Thoracic aorta (tissue), 2 donors: ENCODE data around the gene ICAM4. TPM values are rescaled to one million over a fixed set of nuclear protein-coding genes. Genes with fewer than 3 reads are reported as not detected.

Source experiments
- ATAC-seq: fragments of 150-250 bp; one replicate; pipeline ENCODE4 v1.8.0; 2017; ENCODE audit warnings: low read depth; ENCODE audit not compliant: insufficient number of reproducible peaks, low FRiP score
- DNase-seq: peaks from one replicate; pipeline ENCODE4 v3.0.0-alpha.2; 2020; ENCODE audit warnings: low spot score
- H3K27ac ChIP-seq, 2 donors: fragments of 200-600 bp; sonication (generic); 1 replicate in 1 of 2; 2 replicates in 1 of 2; pipeline ENCODE4 v1.5.1; 2016; ENCODE audit warnings: mild to moderate bottlenecking in 2 of 2, moderate library complexity in 2 of 2
- H3K27me3 ChIP-seq: fragments of 200-600 bp; sonication (generic); replicated peaks from 2 replicates; pipeline ENCODE4 v1.6.0; 2016; ENCODE audit warnings: mild to moderate bottlenecking; ENCODE audit not compliant: insufficient read depth
- H3K36me3 ChIP-seq: fragments of 200-600 bp; sonication (generic); one replicate; pipeline ENCODE4 v1.5.1; 2016
- H3K4me1 ChIP-seq, 2 donors: fragments of 200-600 bp; sonication (generic); 1 replicate in 1 of 2; 2 replicates in 1 of 2; pipeline versions ENCODE4 v1.5.1 to v1.6.0; 2016; ENCODE audit warnings: low read depth in 2 of 2, mild to moderate bottlenecking in 1 of 2; ENCODE audit not compliant: control insufficient read depth in 1 of 2
- H3K4me3 ChIP-seq: fragments of 200-600 bp; sonication (generic); 2 replicates; pipeline ENCODE4 v1.5.1; 2016; ENCODE audit warnings: mild to moderate bottlenecking
- H3K9me3 ChIP-seq: fragments of 200-600 bp; sonication (generic); 2 replicates; pipeline ENCODE4 v1.5.1; 2016
- total RNA-seq, 2 donors: library from RNA; depleted of rRNA; stranded (reverse); fragments of >200 nt; gene quantifications; one replicate each; pipeline versions ENCODE4 v1.1.0 to v1.2.3, GENCODE V29; 2016
- TF ChIP-seq, protein P1 (sequence below): fragments of 200-600 bp; sonication (generic); IDR thresholded peaks from one replicate; pipeline ENCODE4 v1.5.1; 2019; ENCODE audit warnings: antibody characterized with exemption

ICAM4 gene
- total RNA-seq, 2 donors from 2014 or later = 0.95 to 2.0 TPM

DNA sequence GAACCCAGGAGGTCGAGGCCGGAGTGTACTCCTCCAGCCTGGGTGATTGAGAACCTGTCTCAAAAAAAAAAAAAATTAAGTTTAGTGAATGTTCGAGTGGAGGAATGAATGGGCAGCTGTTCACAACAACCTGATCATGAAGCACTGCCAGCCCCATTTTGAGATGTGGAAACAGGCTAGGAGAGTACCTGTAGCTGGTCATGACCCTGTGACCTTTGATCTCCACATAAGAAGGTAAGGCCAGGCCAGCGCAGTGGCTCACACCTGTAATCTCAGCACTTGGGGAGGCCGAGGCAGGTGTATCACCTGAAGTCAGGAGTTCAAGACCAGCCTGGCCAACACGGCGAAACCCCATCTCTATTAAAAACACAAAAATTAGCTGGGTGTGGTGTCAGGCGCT lies 39.0 kb downstream of the ICAM4 start:
- peaks cover 79% of the 10 kb centered on the region for H3K36me3 ChIP-seq
- H3K4me3 ChIP-seq = no peak overlapping the region
- H3K4me1 ChIP-seq = no peaks in the 10 kb centered on the region
- H3K27ac ChIP-seq = no peak overlapping the region
- no peaks in the 10 kb centered on the region for H3K9me3 ChIP-seq
- DNase-seq (no peak), ATAC-seq (no peak)
- H3K27me3 ChIP-seq = no peaks in the 10 kb centered on the region
- TF ChIP-seq, protein P1, sequence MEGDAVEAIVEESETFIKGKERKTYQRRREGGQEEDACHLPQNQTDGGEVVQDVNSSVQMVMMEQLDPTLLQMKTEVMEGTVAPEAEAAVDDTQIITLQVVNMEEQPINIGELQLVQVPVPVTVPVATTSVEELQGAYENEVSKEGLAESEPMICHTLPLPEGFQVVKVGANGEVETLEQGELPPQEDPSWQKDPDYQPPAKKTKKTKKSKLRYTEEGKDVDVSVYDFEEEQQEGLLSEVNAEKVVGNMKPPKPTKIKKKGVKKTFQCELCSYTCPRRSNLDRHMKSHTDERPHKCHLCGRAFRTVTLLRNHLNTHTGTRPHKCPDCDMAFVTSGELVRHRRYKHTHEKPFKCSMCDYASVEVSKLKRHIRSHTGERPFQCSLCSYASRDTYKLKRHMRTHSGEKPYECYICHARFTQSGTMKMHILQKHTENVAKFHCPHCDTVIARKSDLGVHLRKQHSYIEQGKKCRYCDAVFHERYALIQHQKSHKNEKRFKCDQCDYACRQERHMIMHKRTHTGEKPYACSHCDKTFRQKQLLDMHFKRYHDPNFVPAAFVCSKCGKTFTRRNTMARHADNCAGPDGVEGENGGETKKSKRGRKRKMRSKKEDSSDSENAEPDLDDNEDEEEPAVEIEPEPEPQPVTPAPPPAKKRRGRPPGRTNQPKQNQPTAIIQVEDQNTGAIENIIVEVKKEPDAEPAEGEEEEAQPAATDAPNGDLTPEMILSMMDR = no peak

DNA sequence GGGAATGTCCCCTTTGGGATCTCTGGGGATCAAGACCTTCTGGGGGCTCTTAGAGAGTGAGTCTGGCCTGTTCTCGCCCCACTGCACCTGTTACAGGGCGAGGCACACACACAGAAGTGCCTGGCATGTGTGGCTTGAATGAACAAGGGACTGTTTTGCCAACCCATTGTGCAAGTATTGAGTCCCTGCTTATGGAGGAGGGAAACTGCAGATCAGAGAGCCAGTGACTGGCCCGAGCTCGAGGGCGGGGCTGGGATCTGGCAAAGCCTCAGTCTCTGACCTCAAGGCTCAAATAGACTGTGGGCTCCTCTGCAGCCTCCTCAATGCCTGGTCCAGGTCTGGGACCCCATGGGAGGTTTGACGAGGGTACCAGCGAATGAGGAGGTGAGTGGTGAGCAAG lies 41.0 kb downstream of the ICAM4 start:
- peaks cover 60% of the 10 kb centered on the region for H3K36me3 ChIP-seq
- H3K27ac ChIP-seq = no peak overlapping the region
- peaks cover 9 to 14% of the 10 kb centered on the region in 2 donors for H3K4me1 ChIP-seq
- TF ChIP-seq, protein P1 = no peak
- no peak for ATAC-seq
- H3K4me3 ChIP-seq = no peak overlapping the region
- no peaks in the 10 kb centered on the region for H3K9me3 ChIP-seq
- no peak for DNase-seq
- H3K27me3 ChIP-seq = no peaks in the 10 kb centered on the region

DNA sequence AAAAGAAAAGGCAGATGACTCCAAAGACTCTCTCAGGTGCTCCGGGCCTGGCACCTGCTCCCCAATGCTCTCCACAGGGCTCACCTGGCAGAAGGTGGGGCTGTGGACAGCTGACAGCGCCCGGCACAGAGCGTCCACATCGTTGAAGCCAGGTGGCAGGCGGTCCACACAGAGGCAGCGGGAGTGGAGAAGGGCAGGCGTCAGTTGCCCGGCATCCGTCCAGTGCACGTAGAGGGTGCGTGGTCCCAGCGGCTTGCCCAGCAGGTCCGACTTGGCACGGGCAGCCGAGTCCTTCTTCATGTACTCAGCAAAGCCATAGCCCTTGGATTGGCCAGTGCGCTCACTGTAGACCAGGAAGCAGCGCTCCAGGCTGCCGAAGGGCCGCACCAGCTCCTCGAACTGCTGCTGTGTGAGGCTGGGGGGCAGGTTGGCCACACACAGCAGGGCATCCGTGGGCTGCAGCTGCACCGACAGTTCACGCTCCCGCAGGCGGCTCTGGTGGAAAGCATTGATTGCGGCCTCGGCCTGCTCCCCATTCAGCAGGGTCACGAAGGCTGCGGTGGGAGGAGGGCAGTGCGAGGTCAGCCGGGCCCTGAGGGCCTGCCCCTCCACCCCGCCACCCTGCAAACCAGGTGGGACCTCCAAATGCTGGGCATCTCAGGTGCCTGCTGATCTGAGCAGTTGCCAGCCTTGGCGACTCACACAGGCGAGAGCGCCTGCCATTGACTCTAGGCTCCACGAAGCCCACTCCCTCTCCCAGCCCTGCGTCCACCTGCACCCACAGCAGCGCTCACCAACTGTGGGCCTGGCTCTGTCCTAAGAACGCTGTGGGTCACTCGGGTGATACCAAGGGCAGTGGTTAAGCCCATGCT lies 42.0 kb downstream of the ICAM4 start:
- H3K4me1 ChIP-seq = peaks cover 9 to 16% of the 10 kb centered on the region in 2 donors
- H3K27me3 ChIP-seq = no peaks in the 10 kb centered on the region
- H3K27ac ChIP-seq = no peak overlapping the region
- no peaks in the 10 kb centered on the region for H3K9me3 ChIP-seq
- no peak for DNase-seq
- H3K4me3 ChIP-seq = no peak overlapping the region
- ATAC-seq = no peak
- H3K36me3 ChIP-seq = peaks cover 53% of the 10 kb centered on the region
- TF ChIP-seq, protein P1 = no peak

DNA sequence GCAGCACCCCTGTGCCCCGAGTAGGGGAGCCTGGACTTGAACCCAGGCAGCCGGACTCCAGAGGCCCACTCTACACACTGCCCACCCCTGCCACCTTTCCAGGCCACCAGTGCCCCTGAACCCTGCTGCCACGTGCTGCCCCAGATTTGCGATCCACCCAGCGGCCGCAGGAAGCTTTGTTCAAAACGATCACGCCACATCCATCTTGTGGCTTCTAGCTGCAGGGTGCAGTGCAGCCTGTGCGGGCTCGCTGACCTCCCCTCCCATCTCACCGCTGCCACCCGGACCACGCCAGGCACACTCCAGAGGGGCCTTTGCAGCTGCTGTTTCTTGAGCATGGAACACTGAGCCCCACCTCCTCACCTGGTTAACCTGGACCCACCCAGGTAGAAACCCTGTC lies 42.8 kb downstream of the ICAM4 start:
- TF ChIP-seq, protein P1 = no peak
- H3K27me3 ChIP-seq = no peaks in the 10 kb centered on the region
- no peak overlapping the region for H3K4me3 ChIP-seq
- no peak overlapping the region for H3K27ac ChIP-seq
- peaks cover 14 to 23% of the 10 kb centered on the region in 2 donors for H3K4me1 ChIP-seq
- H3K9me3 ChIP-seq = no peaks in the 10 kb centered on the region
- ATAC-seq = no peak
- H3K36me3 ChIP-seq = peaks cover 47% of the 10 kb centered on the region
- DNase-seq = no peak

DNA sequence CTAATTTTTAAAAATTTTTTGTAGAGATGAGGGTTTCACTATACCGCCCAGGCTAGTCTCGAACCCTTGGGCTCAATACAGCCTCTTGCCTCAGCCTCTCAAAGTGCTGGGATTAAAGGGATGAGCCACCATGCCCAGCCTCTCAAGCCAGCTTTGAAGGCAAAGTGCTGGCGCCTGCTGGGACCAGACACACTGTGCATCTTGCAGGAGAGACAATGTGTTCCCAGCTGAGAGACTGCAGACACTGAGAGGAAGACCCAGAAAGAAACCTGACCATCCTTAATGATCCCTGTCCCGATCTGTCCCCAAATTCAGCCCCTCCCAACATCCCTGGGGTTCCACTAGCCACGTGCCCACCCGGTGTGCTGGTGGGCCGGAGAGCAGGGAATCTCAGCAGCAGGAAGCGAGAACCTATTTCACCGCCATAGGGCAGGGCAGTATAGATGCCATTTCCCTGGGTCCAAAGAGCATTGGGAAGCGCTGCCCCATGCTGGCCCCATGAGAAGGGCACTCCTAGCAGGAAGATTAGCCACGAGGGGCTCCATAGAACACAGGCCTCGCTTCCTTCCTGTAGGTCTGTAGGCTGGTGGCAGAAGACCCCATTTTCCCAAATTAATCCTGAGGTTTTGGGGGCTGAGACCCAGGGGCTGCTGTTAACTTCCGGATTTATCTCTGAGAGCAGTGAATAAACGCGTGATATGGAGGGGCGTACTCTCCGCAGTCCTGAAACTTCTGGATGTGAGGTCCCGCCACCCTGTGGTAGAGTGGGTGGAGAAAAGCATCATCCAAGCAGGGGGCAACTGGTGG lies 45.6 kb downstream of the ICAM4 start:
- Histone ChIP-seq H3K9me3 (no peaks in the 10 kb centered on the region), H3K27me3 (no peaks in the 10 kb centered on the region), H3K36me3 (peaks cover 28% of the 10 kb centered on the region), H3K4me3 (peak overlapping the region; percentile 100), H3K27ac (peak overlapping the region; percentile 83 to 96), H3K4me1 (peaks cover 14 to 23% of the 10 kb centered on the region in 2 donors)
- DNase-seq = no peak
- ATAC-seq = no peak
- TF ChIP-seq, protein P1 = no peak
